ENCODE measurements around the gene AHNAK2.

DNA sequence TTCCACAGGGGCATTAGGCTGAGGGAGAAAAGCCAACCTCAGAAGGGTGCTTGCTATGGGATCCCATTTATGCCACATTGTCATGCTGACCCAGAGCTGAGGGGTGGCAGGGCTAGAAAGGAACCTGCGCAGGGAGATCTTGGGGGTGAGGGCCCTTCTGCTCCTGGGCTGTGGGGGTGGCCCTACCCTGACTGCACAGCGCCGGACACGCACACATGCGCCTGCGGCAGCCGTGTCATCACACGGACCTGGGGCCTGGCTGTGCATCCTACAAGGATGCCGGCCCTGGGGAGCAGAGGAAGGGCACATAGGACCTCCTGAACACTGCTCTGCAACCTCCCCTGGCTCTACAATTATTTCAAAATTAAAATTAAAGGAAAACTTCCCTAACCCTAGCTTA, 35.9 kb upstream of the AHNAK2 start:
- TF ChIP-seq, protein P1, sequence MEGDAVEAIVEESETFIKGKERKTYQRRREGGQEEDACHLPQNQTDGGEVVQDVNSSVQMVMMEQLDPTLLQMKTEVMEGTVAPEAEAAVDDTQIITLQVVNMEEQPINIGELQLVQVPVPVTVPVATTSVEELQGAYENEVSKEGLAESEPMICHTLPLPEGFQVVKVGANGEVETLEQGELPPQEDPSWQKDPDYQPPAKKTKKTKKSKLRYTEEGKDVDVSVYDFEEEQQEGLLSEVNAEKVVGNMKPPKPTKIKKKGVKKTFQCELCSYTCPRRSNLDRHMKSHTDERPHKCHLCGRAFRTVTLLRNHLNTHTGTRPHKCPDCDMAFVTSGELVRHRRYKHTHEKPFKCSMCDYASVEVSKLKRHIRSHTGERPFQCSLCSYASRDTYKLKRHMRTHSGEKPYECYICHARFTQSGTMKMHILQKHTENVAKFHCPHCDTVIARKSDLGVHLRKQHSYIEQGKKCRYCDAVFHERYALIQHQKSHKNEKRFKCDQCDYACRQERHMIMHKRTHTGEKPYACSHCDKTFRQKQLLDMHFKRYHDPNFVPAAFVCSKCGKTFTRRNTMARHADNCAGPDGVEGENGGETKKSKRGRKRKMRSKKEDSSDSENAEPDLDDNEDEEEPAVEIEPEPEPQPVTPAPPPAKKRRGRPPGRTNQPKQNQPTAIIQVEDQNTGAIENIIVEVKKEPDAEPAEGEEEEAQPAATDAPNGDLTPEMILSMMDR (IDR thresholded peaks at IDR 0.05; ENCODE audit: low read length), result no peak
- no peak for TF ChIP-seq EZH2 (optimal IDR thresholded peaks at IDR 0.05; ENCODE audit: low read depth, low read length)
- TF ChIP-seq EZH2phosphoT487 (IDR thresholded peaks at IDR 0.05; ENCODE audit: low read length), result no peak

All from MM.1S (cell line).